HG03066 (cell line): ENCODE results near the gene RAB17.
A peak's percentile ranks its signal among the peaks of the same experiment; 100 is the strongest.

Source experiments
- ATAC-seq: cut with Tn5 transposase; IDR thresholded peaks from one replicate; pipeline ENCODE4 v1.9.1; 2021; ENCODE audit warnings: low read depth; ENCODE audit not compliant: unreplicated experiment

Gene RAB17

DNA sequence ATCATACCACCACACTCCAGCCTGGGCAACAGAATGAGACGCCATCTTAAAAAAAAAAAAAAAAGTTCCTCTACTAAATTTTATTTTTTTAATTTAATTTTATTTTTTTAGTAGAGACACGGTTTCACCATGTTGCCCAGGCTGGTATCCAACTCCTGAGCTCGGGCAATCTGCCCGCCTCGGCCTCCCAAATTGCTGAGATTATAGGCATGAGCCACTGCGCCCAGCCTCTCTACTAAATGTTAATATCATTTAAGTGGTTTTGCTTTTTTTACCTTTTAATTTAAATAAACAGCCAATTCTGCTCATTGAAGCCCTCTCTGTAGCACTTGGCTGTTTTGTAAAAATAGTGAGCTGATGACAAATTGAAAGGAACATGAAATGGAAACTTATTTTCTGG, 9.2 kb downstream of the RAB17 start:
- no peak for ATAC-seq

DNA sequence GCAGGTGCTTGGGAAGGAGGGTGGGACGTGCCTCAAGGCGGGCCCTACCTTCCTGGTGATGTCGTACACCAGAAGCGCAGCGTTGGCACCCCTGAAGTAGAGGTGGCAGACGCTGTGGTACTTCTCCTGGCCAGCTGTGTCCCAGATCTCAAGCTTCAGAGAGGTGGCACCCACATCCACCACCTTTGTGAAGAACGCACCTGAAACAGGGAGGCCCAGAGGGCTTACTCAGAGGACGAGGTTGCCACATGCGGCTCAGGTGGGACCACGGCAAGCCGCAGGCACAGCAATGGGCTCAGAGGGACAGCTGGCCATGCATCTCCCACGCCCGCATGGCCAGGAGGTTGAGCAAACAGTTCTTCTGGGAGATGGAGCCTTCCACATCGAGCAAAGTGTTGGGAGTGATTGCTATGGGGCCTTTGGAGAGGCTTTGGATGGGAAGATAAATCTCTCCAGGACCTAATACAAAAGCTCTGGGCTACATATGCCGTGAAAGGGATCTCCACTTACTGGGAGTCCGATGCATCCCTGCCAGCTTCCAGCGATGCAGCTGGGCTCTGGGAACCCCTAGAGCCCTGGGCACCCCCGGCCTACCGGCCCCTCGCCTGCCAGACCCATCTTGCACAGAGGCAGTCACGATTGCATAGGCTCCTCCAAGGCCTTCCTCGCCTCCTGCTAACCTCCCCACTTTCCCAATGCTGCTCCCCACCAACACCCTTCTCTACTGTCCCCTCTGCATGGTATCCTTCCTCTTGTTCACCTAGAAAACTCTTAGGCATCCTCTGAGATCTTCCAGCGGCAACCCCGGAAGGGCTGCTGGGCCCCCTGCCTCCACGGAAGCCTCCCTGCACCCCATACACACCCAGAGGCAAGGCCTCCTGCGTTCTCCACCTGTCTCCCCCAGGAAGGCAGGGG, 12.3 kb downstream of the RAB17 start:
- ATAC-seq: no peak

DNA sequence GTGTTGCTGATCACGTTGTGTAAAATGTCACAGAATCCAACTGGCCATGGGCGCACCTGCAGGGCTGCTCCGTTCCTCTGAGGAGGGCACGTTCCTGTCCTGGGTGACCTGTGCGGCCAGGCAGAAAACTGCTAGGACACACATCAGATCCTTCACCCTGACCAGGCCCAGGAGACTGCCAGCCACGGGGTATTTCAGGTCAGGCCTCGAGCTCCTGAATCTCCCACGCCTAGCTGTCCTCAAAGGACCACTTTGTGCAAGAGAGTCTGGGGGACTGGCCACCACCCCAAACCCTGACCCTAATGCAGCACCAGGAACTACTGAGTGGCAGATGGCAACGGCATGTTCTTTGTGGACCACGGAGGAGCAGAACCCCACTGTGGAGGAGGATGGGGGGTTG, 13.1 kb downstream of the RAB17 start:
- ATAC-seq: no peak

DNA sequence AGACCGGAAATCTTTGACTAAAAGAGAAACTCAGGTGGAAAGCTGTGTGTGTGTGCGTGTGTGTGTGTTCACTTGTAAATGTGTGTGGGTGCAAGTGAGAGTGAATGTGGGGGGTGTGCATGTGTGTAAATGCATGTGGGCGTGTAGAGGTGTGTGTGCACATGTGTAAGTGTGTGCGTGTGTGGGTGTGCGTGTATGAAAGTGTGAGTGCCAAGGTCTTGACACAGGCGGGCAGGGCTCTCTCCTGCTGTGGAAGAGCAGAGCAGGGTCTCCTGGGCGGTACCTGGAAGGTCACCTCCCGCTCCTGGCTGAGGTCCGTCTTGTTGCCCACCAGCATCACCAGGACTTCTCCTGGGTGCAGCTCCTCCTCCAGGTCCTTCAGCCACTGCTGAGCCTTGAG, 13.6 kb downstream of the RAB17 start:
- ATAC-seq: no peak

DNA sequence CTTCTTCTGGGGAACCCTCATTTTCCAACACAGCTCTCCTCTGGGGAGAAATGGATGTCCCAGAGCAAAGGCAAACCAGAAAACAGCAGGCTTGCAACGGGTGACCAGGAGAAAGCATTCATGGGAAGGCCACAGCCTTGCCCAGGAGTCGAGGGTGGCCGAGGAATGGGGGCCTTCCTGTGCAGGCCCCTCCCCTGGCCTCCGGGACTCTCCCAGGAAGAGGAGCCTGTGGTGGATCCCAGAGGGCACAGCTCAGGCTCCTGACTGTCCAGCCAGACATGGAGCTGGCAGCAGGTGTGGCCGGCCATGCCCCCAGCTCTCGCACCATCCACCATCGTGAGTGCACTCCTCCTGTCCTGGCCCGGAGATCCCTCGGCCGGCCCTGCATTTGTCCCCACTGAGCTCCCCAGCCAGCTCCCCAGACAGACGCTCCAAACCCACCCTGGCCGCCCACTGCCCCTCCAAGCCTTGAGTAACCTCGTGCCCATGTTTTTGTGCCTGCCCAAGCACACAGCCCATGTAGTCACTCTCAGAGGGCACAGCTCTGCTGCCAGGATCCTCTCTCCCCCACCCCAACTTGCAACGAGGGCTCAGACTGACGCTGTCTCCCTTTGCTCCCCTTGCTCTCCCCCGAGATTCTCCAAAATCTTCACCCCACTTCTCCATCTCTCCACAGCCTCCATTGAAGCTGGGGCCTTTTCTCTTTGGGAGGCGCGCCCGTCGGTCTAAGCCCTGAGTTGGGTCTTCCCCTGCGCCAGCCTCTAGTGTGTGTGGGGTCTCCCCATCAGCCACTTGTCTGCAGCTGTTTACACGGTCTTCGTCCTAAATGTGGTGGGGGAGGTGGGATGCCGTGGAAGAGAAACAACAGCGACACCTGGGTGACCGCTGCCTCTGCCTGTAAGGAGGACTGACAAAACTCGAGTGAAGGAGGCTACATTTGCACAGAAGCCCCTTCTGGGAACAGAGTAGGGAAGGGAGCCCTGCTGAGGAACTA, 14.4 kb downstream of the RAB17 start:
- ATAC-seq: no peak

DNA sequence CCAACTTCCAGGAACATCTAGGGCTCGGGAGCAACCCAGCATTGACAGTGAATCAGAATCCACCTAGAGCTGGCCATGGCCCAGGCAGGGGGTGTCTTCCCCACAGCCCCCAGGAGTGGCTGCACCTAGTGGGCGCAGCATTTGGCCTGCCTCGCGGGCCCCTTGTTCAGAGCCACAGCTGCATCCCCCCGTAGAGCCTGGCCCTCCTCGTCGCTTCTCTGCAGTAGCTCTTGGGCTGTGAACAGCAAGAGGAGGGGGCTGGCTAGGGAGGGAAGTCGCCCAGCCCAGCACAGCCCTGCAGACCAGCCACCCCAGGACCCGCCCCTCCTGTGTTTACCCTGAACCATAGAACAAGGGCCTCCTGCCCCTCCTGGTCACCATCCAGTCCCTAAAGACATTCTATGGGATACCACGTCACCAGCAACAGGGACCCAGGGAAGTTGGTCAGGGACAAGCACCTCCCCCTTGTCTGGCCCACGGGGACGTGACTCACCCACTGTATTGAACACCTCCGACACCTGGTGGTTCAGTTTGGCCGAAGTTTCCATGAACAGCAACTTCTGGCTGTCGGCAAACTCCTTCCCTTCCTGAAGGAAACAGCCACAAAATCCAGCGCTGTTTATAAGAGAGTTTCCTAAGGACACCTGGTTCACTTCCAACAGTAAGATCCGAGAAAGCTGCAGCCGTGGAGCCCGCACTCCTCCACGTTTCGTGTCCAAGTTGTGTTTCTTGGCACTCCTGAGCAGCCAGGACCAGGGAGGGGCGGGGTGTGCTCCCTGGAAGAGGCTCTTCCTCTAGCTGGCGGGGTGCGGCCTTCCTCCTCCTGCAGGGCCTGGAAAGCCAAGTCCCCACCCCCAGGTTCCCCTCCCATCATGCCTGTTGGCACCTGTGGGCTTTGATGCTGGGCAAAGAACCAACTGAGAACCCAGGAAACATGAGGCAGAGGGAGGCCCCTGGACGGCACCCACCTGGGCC, 15.4 kb downstream of the RAB17 start:
- ATAC-seq: no peak

DNA sequence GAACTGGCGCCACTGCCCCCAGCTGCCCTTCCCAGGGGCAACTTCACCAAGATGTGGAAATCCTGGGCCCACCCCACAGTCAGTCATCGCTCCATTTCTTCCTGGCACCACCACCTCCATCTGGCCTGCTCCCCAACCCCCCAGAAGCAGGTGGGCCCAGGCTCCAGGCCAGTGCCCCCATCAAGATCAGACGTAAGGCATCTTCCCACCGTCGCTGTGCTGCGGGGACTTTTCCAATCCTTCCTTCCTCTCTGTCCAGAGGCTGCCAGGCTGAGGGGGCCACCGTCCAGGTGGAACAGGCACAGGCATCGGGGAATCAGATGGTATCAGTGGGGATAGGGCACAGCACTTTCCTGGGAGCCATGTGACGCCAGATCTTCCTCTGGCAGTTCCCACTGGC, 16.1 kb downstream of the RAB17 start:
- ATAC-seq: no peak

DNA sequence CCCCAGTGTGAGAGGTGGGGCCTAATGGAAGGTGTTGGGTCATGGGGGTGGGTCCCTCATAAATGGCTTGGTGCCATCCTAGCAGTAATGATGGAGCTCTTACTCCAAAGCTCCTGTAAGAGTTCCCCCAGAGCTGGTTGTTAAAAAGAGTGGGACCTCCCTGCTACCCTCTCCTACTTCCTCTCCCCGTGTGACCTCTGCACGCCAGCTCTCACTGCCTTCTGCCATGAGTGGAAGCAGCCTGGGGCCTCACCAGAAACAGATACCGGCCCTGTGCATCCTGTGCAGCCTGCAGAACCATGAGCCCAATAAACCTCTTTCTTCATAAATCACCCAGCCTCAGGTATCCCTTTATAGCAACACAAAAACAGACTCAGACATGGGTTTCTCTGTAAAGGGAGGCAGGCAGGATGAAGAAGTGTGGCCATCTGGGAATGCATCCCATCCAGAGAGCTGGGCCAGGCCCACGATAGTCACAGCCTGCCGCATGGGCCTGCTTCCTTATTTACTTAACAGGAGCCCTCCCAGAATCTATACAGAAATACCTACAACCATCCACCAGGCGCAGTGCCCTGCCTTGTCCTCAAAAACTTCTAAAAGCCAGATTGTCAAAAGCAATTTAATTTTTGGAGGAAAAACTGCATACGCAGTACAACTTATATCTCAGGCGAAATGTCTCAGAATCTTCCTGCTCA, 16.7 kb downstream of the RAB17 start:
- no peak for ATAC-seq

DNA sequence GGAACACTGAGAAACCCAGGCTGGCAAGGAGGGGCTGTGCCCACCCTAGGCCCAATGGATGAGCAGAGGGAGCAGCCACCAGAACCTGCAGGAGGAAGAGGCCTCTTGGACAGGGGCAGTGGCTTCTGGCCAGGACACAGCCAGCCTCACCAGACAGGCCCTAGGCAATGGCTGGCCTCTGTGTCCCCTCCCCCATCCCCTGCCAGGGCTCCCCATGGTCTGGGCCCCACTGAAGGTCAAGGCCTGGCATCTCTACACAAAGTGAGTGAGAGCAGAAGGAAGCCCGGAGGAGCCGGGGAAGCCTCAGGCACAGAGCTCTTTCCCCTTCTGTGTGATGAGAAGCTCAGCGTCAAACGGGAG, 17.8 kb downstream of the RAB17 start:
- ATAC-seq: no peak

DNA sequence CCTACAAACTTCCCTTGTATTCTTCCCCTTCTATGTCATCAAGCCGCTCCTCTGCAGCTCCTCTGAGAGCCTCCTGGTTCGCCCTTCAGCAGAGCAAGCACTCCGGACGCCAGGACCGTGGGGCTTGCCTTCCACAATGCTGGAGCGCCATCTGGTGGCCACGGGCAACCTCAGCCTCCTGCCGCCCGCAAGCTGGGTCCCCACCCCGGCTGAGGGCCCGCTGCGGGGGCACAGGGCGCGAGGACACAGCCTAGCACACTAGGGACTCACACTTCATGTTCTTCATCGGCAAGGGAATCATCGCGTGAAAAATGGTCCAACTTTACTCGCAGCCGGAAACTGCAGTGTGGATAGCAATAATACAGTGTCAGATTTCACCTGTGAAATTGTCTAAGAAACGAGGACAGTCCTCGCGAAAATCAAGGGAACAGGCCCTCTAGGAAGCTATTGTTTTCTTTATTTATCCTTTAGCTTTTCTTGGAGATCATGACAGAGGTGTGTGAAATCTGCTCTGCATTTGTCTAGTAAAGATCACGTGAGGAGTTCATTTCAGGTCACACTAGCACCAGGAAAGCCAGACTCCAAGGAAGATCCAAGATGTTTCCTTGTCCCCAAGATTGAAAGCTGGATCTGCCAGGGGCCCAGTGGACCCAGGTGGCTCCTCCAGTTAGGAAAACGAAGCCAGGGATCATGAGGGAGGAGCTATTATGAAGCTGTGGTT, 18.4 kb downstream of the RAB17 start:
- ATAC-seq: peak; percentile 78

DNA sequence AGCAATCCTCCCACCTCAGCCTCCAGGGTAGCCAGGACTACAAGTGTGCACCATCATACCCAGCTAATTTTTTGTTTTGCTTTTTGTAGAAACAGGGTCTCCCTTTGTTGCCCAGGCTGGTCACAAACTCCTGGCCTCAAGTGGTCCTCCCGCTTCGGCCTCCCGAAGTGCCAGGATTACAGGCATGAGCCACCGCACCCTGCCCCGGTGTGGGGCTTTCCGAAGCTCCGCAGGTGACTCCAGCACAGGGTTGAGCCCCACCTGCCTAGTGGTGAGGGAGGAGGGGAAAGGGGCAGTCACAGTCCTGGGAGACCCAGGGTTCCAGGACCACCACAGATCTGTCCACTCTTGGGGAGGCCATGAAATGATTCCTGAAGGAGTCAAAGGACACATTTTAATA, 19.0 kb downstream of the RAB17 start:
- no peak for ATAC-seq

DNA sequence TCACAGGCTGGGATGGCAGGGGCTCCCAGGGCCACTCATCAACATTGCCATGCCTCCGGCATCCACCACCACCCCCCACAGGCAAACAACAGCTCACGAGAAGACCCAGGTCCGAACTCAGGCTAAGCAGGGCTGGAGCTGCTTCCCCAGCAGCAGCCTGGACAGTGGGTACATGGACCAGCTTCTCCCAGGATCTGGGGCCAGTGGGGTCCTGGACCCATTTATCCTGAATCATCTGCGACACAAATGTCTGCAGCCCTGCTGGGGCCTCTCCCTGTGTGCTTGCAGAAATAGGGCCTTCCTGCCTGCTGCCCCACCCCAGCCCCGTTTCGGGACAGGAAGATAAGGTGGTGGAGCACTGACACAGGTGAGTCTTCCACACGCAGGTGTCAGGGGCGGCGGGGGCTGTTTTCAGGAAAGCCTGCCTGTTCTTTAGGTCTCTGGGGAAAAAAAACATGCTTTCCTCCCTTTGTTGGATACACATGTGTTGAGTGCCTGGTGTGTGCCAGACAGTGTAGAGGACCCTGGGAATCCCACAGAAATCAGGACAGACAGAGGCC, 19.7 kb downstream of the RAB17 start:
- ATAC-seq: no peak

DNA sequence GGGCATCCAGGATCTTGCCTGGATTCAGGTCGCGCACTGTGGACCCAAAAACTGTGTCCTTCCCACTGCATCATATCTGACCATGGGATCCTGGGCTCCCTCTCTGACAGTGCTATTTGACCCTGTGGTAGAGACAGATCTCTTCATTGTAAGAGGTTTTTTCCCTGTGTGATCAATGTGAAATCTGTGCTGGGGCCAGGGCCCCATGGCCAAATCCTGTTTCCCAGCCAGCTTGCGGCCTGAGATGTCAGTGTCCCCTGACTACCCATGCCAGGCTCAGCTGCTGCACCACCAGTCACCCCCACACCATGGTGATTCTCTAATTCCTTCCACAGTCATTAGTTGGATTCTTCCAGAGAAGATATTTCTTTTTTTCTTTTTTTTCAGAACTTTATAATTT, 20.6 kb downstream of the RAB17 start:
- no peak for ATAC-seq

DNA sequence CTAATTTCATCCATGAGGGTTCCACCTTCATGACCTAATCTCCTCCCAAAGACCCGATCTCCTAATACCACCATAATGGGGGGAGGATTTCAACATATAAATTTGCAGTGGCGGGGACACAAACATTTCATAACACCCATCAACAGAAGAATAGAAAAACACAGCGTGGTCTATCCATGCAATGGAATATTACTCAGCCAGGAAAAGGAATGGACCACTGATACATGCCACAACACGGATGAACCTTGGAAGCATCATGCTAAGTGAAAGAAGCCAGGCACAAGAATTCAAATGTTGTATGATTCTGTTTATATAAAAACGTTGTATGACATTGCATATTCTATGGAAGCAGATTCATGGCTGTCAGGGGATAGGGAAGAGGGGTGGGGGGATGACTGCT, 21.5 kb downstream of the RAB17 start:
- ATAC-seq: no peak

DNA sequence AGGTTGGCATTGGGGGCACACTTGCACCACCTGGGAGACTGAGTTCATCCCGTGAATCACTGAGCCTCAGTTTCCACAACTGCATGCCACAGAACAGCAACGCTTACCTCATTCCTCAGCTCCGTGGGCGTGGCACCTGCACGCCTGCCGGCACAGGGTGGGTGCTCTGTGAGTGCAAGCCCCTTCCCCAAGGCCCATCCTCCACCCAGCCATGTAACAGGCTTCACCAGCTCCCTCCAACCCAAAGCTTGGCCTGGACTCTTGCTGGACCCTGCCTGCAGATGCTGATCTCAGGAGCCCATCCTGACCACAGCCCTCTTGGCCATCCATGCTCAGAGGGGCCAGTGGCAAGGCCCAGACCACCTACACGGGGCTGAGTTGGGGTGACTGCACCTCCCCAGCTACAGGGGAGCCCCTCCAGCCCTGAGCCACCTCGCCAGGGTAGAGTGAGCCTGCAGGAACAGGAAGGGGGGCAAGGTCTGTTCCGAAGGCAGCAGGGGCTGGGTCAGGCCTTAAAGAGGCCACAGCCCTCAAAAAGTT, 22.3 kb downstream of the RAB17 start:
- no peak for ATAC-seq

DNA sequence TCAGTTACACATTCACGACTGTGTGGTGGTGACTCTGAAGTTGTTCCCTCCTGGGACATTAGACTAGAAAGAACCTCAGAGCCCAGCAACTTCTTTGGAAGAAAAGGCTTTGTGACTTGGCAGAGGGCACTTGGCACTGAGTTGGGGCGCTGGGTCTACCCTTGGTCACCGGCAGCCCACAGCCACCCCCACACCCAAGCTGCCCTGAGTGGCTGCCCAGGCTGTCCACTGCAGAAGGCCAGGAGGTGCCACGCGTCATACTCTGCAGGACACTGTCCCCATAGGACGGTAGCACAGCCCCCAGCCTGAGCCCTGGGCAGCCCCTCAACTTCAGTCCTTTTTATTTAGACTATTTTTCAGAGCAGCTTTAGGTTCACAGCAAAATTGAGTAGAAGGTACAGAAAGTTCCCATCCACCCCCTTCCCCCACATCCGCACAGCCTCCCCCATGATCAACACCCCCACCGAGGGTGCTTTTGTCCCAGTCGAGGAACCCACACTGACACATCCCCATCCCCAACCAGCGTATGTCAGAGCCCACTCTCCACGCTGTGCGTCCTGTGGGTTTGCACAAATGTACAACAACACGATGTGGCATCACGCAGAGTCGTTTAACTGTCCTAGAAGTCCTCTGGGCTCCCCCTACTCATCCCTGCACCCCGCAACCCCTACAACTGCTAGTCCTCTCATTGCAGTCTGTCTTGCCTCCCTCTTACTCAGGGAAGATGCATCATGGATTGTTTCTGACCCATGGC, 23.1 kb downstream of the RAB17 start:
- no peak for ATAC-seq

DNA sequence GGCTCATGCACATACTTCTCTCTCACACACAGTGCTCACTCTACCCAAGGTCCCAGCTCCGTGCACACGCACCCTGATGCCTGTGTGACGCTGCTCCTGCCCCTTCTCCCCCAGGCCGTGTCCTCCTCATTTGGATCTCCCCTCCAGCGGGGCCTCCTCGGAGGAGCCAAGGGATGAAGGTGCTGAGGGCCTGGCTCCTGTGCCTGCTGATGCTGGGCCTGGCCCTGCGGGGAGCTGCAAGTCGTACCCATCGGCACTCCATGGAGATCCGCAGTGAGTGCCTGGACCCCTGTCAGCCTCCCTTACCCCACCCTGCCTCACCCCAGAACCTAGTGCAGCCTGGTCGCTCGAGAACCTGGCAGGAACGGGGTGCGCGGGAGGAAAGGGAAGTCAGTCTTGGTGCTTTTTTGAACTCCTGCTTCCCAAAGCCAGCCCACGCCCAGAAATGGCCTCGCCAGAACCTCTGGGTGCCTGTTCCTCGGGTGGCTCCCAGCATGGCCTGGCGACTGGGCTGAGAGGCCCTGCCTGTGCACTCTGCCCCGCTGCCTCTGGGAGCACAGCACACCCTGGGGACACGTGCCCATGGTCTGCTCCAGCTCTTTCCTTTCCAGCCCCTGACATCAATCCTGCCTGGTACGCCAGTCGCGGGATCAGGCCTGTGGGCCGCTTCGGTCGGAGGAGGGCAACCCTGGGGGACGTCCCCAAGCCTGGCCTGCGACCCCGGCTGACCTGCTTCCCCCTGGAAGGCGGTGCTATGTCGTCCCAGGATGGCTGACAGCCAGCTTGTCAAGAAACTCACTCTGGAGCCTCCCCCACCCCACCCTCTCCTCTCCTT, 23.9 kb downstream of the RAB17 start, which contains the start of gene PRLH:
PRLH (plus strand) TSS at position 174 of the 835 bp plus-strand sequence; CDS start at position 174, 0 bp downstream.
- no peak for ATAC-seq
